HG03469 (cell line): Measurements from ENCODE around the gene BIN1.
"Not testable (repeated sequence)": the region's sequence is repeated elsewhere in the genome, so short reads cannot be mapped to it uniquely, and the experiment has no call there.

Experiments
- ATAC-seq: cut with Tn5 transposase; IDR thresholded peaks from one replicate; pipeline ENCODE4 v1.9.1; 2021; ENCODE audit warnings: mild to moderate bottlenecking, moderate library complexity, moderate number of reproducible peaks; ENCODE audit not compliant: unreplicated experiment

The BIN1 gene

GRCh38 chr2:127134235-127134634 is 27.3 kb upstream of the BIN1 start:
- no peak for ATAC-seq

GRCh38 chr2:127133793-127134192 is 26.8 kb upstream of the BIN1 start:
- ATAC-seq = no peak

- ATAC-seq = no peak
These were observed 23.5 kb upstream of the BIN1 start for GRCh38 chr2:127130421-127130820.

GRCh38 chr2:127129937-127130336 is 23.0 kb upstream of the BIN1 start:
- no peak for ATAC-seq

- ATAC-seq = peak; percentile 93
These were observed 21.5 kb upstream of the BIN1 start for GRCh38 chr2:127128445-127128904.

- no peak for ATAC-seq
These were observed 18.9 kb upstream of the BIN1 start for GRCh38 chr2:127125821-127126220.

GRCh38 chr2:127124426-127124825 is 17.5 kb upstream of the BIN1 start:
- no peak for ATAC-seq

- ATAC-seq = no peak
These were observed 15.5 kb upstream of the BIN1 start for GRCh38 chr2:127122361-127123027.

- ATAC-seq = no peak
These were observed 14.8 kb upstream of the BIN1 start for GRCh38 chr2:127121776-127122176.

GRCh38 chr2:127121353-127121752 is 14.4 kb upstream of the BIN1 start:
- no peak for ATAC-seq

- ATAC-seq = not testable (repeated sequence)
These were observed 13.5 kb upstream of the BIN1 start for GRCh38 chr2:127120408-127120807.

- ATAC-seq = no peak
These were observed 11.5 kb upstream of the BIN1 start for GRCh38 chr2:127118467-127118866.

GRCh38 chr2:127118038-127118437 is 11.1 kb upstream of the BIN1 start:
- no peak for ATAC-seq

- no peak for ATAC-seq
These were observed 10.6 kb upstream of the BIN1 start for GRCh38 chr2:127117603-127118002.

- no peak for ATAC-seq
These were observed 8.7 kb upstream of the BIN1 start for GRCh38 chr2:127115471-127116199.

GRCh38 chr2:127110985-127111384 is 4.0 kb upstream of the BIN1 start:
- ATAC-seq = no peak

- no peak for ATAC-seq
These were observed 1.2 kb upstream of the BIN1 start for GRCh38 chr2:127108090-127108523.

GRCh38 chr2:127107622-127107999 is 657 bp upstream of the BIN1 start:
- ATAC-seq = no peak

GRCh38 chr2:127106457-127106990 is 430 bp downstream of the BIN1 start:
- ATAC-seq = peak; percentile 18

- no peak for ATAC-seq
These were observed 1.1 kb downstream of the BIN1 start for GRCh38 chr2:127105656-127106456.
